CD4-positive, alpha-beta T cell treated with Interleukin-15 for 4 hours (primary cell): Measurements from ENCODE around the gene S100A16.
"Not testable (repeated sequence)": the region's sequence is repeated elsewhere in the genome, so short reads cannot be mapped to it uniquely, and the experiment has no call there.

Experiments
- DNase-seq: peaks from one replicate; pipeline ENCODE4 v3.0.0-alpha.2; 2020; ENCODE audit warnings: low spot score

The S100A16 gene

GRCh38 chr1:153615406-153615805 lies 2.5 kb upstream of the S100A16 start:
- no peak for DNase-seq

GRCh38 chr1:153614906-153615305 lies 2.0 kb upstream of the S100A16 start:
- no peak for DNase-seq

- no peak for DNase-seq
These were observed 1.4 kb upstream of the S100A16 start for GRCh38 chr1:153614189-153614900.

GRCh38 chr1:153613406-153613805 lies 469 bp upstream of the S100A16 start:
- no peak for DNase-seq

GRCh38 chr1:153612111-153612754 lies 704 bp downstream of the S100A16 start:
- DNase-seq: no peak

- no peak for DNase-seq
These were observed 1.6 kb downstream of the S100A16 start for GRCh38 chr1:153611356-153611755.

GRCh38 chr1:153610811-153611301 lies 2.1 kb downstream of the S100A16 start:
- DNase-seq: no peak

GRCh38 chr1:153610334-153610733 lies 2.6 kb downstream of the S100A16 start:
- no peak for DNase-seq

- DNase-seq: no peak
These were observed 3.4 kb downstream of the S100A16 start for GRCh38 chr1:153609585-153609907.

GRCh38 chr1:153608742-153609584 lies 4.0 kb downstream of the S100A16 start:
- no peak for DNase-seq

GRCh38 chr1:153608089-153608682 lies 4.8 kb downstream of the S100A16 start:
- no peak for DNase-seq

GRCh38 chr1:153607381-153607780 lies 5.6 kb downstream of the S100A16 start:
- DNase-seq: no peak

GRCh38 chr1:153606194-153606593 lies 6.7 kb downstream of the S100A16 start:
- no peak for DNase-seq

GRCh38 chr1:153602749-153603148 lies 10.2 kb downstream of the S100A16 start:
- no peak for DNase-seq

- no peak for DNase-seq
These were observed 13.1 kb downstream of the S100A16 start for GRCh38 chr1:153599847-153600246.

- DNase-seq: peak; percentile 7
These were observed 14.4 kb downstream of the S100A16 start for GRCh38 chr1:153598309-153599172.

GRCh38 chr1:153597206-153597605 lies 15.7 kb downstream of the S100A16 start:
- peak; percentile 10 for DNase-seq

GRCh38 chr1:153592748-153593147 lies 20.2 kb downstream of the S100A16 start:
- DNase-seq: no peak

GRCh38 chr1:153588482-153588881 lies 24.5 kb downstream of the S100A16 start:
- DNase-seq: no peak

- not testable (repeated sequence) for DNase-seq
These were observed 24.9 kb downstream of the S100A16 start for GRCh38 chr1:153588033-153588432.

GRCh38 chr1:153587314-153587713 lies 25.6 kb downstream of the S100A16 start:
- DNase-seq: no peak
